ENCODE results near the gene CDR2. TPM values are rescaled to one million over a fixed set of nuclear protein-coding genes. Genes with fewer than 3 reads are reported as not detected.

Gene CDR2
- total and polyA plus RNA-seq, 4 donors = 26.4 to 37.9 (median 31.3) TPM

DNA sequence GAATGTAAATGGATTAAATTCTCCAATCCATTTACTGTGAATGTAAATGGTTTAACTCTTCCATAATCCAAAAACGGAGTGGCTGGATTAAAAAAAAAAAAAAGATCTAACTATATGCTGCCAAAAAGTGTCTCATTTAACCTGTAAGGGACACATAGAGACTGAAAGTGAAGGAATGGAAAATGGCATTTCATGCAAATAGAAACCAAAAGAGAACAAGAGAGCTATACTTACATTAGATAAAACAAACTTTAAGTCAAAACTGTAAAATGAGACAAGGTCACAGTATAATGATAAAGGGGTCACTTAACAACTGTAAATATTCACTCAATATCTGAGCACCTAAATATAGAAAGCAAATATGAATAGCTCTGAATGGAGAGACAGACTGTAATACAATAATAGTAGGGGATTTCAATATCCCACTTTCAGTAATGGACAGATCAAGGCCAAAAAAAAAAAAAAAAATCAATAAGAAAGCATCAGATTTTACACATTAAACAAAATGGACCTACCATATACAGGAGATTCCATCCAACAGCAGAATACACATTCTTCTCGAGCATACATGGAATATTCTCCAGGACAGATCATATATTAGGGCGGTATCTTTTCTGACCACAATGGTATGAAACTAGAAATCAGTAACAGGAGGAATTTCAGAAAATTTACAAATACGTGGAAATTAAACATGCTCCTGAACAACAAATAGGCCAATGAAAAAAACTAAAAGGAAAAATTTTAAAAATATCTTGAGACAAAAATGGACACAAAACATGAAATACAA, 36.4 kb downstream of the CDR2 start:
- peaks cover 0 to 4% of the 10 kb centered on the region in 2 donors for H3K36me3 ChIP-seq (ENCODE audit: control insufficient read depth in 1 of 2, insufficient read depth in 2 of 2, low read length in 1 of 2)
- H3K4me1 ChIP-seq (ENCODE audit: control insufficient read depth in 1 of 2, insufficient read depth in 2 of 2, low read length in 2 of 2) = no peaks in the 10 kb centered on the region
- intact Hi-C loops (cut with DNase I) = no loop called here
- no peak overlapping the region for H3K4me3 ChIP-seq (ENCODE audit: low read length in 2 of 2)
- no peak overlapping the region for H3K27ac ChIP-seq (ENCODE audit: low read depth in 1 of 2, low read length in 2 of 2)
- DNase-seq (no peak), ATAC-seq (ENCODE audit: low FRiP score) (no peak)
- H3K27me3 ChIP-seq (ENCODE audit: control insufficient read depth in 1 of 2, insufficient read depth in 2 of 2, low read length in 1 of 2) = no peaks in the 10 kb centered on the region
- H3K9me3 ChIP-seq (ENCODE audit: control insufficient read depth, low read length) = no peaks in the 10 kb centered on the region
- 94% methylated on average over 4 of the region's 4 CpGs for WGBS, 2 donors

DNA sequence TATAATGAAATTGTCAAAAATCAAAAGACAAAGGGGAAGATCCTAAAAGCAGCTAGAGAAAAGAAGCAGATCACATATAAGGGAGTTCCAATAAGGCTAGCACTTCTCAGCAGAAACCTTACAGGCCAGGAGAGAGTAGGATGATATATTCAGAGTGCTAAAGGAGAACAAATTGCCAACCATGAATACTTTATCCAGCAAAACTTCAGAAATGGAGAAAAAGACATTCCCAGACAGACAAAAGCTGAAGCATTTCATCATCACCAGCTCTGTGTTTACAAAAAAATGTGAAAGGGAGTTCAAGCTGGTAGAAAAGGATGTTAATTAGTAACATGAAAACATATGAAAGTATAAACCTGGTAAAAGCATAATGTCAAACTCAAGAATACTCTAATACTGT, 37.4 kb downstream of the CDR2 start:
- Histone ChIP-seq H3K36me3 (ENCODE audit: control insufficient read depth in 1 of 2, insufficient read depth in 2 of 2, low read length in 1 of 2) (peaks cover 0 to 4% of the 10 kb centered on the region in 2 donors), H3K9me3 (ENCODE audit: control insufficient read depth, low read length) (no peaks in the 10 kb centered on the region), H3K27ac (ENCODE audit: low read depth in 1 of 2, low read length in 2 of 2) (no peak overlapping the region), H3K4me3 (ENCODE audit: low read length in 2 of 2) (no peak overlapping the region), H3K27me3 (ENCODE audit: control insufficient read depth in 1 of 2, insufficient read depth in 2 of 2, low read length in 1 of 2) (no peaks in the 10 kb centered on the region), H3K4me1 (ENCODE audit: control insufficient read depth in 1 of 2, insufficient read depth in 2 of 2, low read length in 2 of 2) (no peaks in the 10 kb centered on the region)
- ATAC-seq (ENCODE audit: low FRiP score) = no peak
- intact Hi-C loops (cut with DNase I) = no loop called here
- no peak for DNase-seq

DNA sequence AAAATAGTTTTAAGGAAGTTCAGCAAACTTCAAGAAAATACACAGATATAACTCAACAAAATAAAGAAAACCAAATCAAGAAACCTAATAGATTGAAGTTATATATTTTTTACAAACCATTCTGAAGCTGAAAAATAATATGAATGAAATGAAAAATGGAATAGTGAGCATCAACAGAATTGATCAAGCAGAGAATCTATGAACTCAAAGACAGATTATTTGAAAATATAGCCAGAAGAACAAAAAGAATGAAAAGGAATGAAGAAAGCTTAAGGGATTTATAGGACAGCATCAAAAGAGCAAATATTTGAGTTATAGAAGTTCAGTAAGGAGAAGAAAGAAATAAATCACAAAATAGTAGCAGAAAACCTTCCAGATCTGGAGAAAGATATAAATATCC, 37.8 kb downstream of the CDR2 start:
- peaks cover 0 to 4% of the 10 kb centered on the region in 2 donors for H3K36me3 ChIP-seq (ENCODE audit: control insufficient read depth in 1 of 2, insufficient read depth in 2 of 2, low read length in 1 of 2)

DNA sequence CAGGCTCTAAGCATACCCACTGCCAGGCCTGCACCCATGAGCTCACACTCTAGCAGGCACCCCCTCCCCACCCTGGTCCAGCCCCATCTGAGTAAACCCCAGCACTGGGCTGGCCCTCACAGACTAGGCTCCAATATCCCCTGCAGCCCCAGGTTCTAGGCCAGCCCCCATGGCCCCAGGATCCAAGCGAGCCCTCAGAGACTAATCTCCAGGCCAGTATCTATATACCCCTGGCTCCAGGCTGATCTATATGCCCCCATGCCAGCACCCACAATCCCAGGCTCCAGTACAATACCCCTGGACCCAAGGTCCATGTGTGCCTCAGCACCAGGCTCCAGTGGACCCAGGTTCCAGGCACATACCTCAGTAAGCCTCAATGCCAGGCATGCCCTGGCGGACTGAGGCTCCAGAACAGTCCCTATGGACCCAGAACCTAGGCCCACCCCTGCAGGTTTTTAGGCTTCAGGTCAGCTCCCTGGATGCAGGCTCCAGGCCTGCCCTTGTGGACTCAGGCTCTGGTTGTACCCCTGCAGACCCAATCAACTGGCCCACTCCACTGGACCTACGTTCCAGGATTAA, 38.7 kb downstream of the CDR2 start:
- Histone ChIP-seq H3K27me3 (ENCODE audit: control insufficient read depth in 1 of 2, insufficient read depth in 2 of 2, low read length in 1 of 2) (no peaks in the 10 kb centered on the region), H3K9me3 (ENCODE audit: control insufficient read depth, low read length) (no peaks in the 10 kb centered on the region), H3K36me3 (ENCODE audit: control insufficient read depth in 1 of 2, insufficient read depth in 2 of 2, low read length in 1 of 2) (peaks cover 0 to 4% of the 10 kb centered on the region in 2 donors), H3K4me1 (ENCODE audit: control insufficient read depth in 1 of 2, insufficient read depth in 2 of 2, low read length in 2 of 2) (no peaks in the 10 kb centered on the region), H3K27ac (ENCODE audit: low read depth in 1 of 2, low read length in 2 of 2) (no peak overlapping the region), H3K4me3 (ENCODE audit: low read length in 2 of 2) (no peak overlapping the region)
- intact Hi-C loops (cut with DNase I) = no loop called here
- WGBS, 2 donors = 95 to 96% methylated on average over 3 of the region's 3 CpGs
- ATAC-seq (ENCODE audit: low FRiP score) (peak; percentile 22), DNase-seq (no peak)

More for the DNA sequence above, 37.8 kb downstream of the CDR2 start:
- H3K4me3 ChIP-seq (ENCODE audit: low read length in 2 of 2) = no peak overlapping the region
- no peaks in the 10 kb centered on the region for H3K4me1 ChIP-seq (ENCODE audit: control insufficient read depth in 1 of 2, insufficient read depth in 2 of 2, low read length in 2 of 2)
- H3K9me3 ChIP-seq (ENCODE audit: control insufficient read depth, low read length) = no peaks in the 10 kb centered on the region
- DNase-seq (no peak), ATAC-seq (ENCODE audit: low FRiP score) (no peak)
- intact Hi-C loops (cut with DNase I) = no loop called here
- H3K27me3 ChIP-seq (ENCODE audit: control insufficient read depth in 1 of 2, insufficient read depth in 2 of 2, low read length in 1 of 2) = no peaks in the 10 kb centered on the region
- no peak overlapping the region for H3K27ac ChIP-seq (ENCODE audit: low read depth in 1 of 2, low read length in 2 of 2)

DNA sequence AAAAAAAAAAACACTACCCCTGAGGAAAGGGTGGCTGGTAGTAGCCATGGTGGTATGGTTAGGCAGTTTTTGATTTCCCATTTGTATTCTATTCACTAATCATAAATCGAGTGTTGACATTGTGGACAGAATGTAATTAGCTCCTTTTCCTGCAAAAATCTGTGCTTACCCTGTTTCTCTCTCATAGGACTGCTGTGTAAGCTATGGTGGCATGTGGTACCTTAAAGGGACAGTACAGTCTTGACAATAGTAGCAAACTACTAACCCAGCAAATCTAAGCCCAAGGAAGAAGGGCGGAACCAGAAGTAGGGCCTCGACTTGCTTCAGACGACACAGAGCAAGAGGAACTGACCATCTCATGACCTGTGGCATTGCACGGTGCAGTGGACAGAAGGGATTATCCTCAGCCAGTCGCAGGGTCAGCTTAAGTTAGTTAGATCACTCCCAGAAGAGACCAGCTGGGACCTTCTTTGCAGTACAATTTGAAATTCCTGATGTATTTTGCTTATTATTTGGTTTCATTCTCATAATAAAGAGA, 40.9 kb downstream of the CDR2 start:
- DNase-seq (peak in 1 of 2 donors; percentile 78), ATAC-seq (ENCODE audit: low FRiP score) (peak; percentile 33)
- Histone ChIP-seq H3K4me3 (ENCODE audit: low read length in 2 of 2) (no peak overlapping the region), H3K27ac (ENCODE audit: low read depth in 1 of 2, low read length in 2 of 2) (no peak overlapping the region), H3K9me3 (ENCODE audit: control insufficient read depth, low read length) (no peaks in the 10 kb centered on the region), H3K4me1 (ENCODE audit: control insufficient read depth in 1 of 2, insufficient read depth in 2 of 2, low read length in 2 of 2) (no peaks in the 10 kb centered on the region), H3K27me3 (ENCODE audit: control insufficient read depth in 1 of 2, insufficient read depth in 2 of 2, low read length in 1 of 2) (no peaks in the 10 kb centered on the region), H3K36me3 (ENCODE audit: control insufficient read depth in 1 of 2, insufficient read depth in 2 of 2, low read length in 1 of 2) (peaks cover 0 to 4% of the 10 kb centered on the region in 2 donors)
- WGBS, 2 donors = 73 to 84% methylated on average over 6 of the region's 6 CpGs
- intact Hi-C loops (cut with DNase I) = no loop called here

DNA sequence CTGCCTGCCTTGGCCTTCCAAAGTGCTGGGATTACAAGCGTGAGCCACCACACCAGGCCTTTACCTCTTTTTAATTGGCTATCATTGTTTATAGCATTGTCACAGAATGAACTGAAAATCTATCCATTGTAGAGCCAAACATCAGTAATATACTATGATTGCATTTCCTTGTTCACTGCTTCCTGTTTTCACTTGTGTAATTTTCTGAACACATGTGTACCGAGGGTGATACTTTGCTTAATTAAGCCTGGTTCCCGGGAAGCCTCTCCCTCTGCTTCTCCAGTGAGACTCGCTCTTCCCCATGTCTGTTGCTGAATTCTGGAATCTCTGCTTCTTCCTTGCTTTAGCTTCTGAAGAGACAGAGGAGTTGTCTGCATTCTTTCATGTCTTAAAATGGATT, 44.1 kb downstream of the CDR2 start:
- Histone ChIP-seq H3K27me3 (ENCODE audit: control insufficient read depth in 1 of 2, insufficient read depth in 2 of 2, low read length in 1 of 2) (no peaks in the 10 kb centered on the region), H3K9me3 (ENCODE audit: control insufficient read depth, low read length) (no peaks in the 10 kb centered on the region), H3K4me3 (ENCODE audit: low read length in 2 of 2) (no peak overlapping the region), H3K36me3 (ENCODE audit: control insufficient read depth in 1 of 2, insufficient read depth in 2 of 2, low read length in 1 of 2) (peaks cover 0 to 6% of the 10 kb centered on the region in 2 donors), H3K27ac (ENCODE audit: low read depth in 1 of 2, low read length in 2 of 2) (no peak overlapping the region), H3K4me1 (ENCODE audit: control insufficient read depth in 1 of 2, insufficient read depth in 2 of 2, low read length in 2 of 2) (no peaks in the 10 kb centered on the region)
- intact Hi-C loops (cut with DNase I) = no loop called here
- 83 to 86% methylated on average over 4 of the region's 4 CpGs for WGBS, 2 donors
- DNase-seq (no peak), ATAC-seq (ENCODE audit: low FRiP score) (no peak)

DNA sequence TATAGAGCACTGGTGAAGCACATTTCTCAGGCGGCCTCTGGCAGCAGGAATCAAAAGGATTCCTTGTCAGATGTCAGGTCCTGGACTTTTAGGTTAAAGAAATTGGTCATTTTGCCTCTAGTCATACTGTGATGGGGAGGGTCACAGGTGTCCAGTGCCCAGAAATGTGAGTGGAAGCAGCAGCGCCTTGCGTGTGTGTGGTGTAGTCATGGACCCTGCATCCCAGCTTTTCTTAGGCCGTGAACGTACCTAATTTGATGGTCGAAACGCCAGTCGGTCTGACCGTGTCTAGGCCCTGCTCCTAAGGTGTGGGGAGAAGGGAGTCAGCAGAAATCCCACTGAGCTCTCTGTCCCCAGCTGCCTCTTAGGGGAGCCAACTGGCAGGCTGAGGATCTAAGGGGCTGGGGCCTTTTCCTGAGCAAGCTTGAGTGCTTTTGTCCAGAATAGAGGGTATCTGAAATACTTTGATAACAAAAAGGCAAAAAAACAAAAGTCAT, 45.2 kb downstream of the CDR2 start:
- intact Hi-C loops (cut with DNase I) = loop anchor here in 1 of 2 donors (10.0 kb wide), 1 partner anchor 1144 kb away; no protein-coding TSS in a partner anchor
- H3K4me3 ChIP-seq (ENCODE audit: low read length in 2 of 2) = no peak overlapping the region
- no peak overlapping the region for H3K27ac ChIP-seq (ENCODE audit: low read depth in 1 of 2, low read length in 2 of 2)
- ATAC-seq (ENCODE audit: low FRiP score) (no peak), DNase-seq (no peak)
- peaks cover 0 to 5% of the 10 kb centered on the region in 2 donors for H3K36me3 ChIP-seq (ENCODE audit: control insufficient read depth in 1 of 2, insufficient read depth in 2 of 2, low read length in 1 of 2)
- no peaks in the 10 kb centered on the region for H3K9me3 ChIP-seq (ENCODE audit: control insufficient read depth, low read length)
- no peaks in the 10 kb centered on the region for H3K27me3 ChIP-seq (ENCODE audit: control insufficient read depth in 1 of 2, insufficient read depth in 2 of 2, low read length in 1 of 2)
- no peaks in the 10 kb centered on the region for H3K4me1 ChIP-seq (ENCODE audit: control insufficient read depth in 1 of 2, insufficient read depth in 2 of 2, low read length in 2 of 2)
- 88 to 91% methylated on average over 9 of the region's 9 CpGs for WGBS, 2 donors

DNA sequence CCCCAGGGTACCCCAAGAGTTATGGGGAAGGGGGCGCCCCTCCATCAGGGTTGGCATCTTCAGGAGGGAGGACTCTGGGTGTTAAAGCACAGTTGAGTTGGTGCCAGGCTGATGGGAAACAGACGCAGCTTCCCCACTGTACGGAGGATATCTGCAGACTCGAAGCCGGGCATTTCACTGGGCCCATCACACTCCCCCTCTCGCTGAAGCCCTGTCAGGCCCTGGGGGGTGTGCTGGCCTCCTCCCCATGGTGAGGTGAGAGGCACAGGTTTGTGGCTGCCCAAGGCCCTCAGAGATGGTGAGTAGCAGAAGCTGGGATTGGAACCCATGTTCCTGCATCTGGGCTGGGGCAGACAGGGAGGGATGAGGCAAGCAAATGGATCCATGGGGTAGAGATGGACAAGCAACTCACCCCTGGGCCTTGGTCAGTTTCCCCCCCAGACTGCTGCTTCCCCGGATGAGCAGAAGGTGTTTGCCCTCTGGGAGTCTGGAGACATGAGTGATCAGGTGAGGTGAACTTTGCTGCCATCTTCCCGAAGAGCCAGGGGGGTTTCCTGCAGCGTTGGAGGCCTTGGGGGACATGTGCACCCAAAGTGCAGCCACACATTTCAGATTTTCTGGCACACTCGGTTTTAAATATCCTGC, 46.2 kb downstream of the CDR2 start:
- Histone ChIP-seq H3K9me3 (ENCODE audit: control insufficient read depth, low read length) (no peaks in the 10 kb centered on the region), H3K4me3 (ENCODE audit: low read length in 2 of 2) (no peak overlapping the region), H3K4me1 (ENCODE audit: control insufficient read depth in 1 of 2, insufficient read depth in 2 of 2, low read length in 2 of 2) (no peaks in the 10 kb centered on the region), H3K27ac (ENCODE audit: low read depth in 1 of 2, low read length in 2 of 2) (no peak overlapping the region), H3K36me3 (ENCODE audit: control insufficient read depth in 1 of 2, insufficient read depth in 2 of 2, low read length in 1 of 2) (peaks cover 0 to 2% of the 10 kb centered on the region in 2 donors), H3K27me3 (ENCODE audit: control insufficient read depth in 1 of 2, insufficient read depth in 2 of 2, low read length in 1 of 2) (no peaks in the 10 kb centered on the region)
- intact Hi-C loops (cut with DNase I) = loop anchor here in 1 of 2 donors (10.0 kb wide), 1 partner anchor 1143 kb away; no protein-coding TSS in a partner anchor
- 79 to 80% methylated on average over 10 of the region's 10 CpGs for WGBS, 2 donors
- no peak for ATAC-seq (ENCODE audit: low FRiP score)
- no peak for DNase-seq

Data from aorta (tissue), 5 donors.